ENCODE measurements around the gene RIOK2. TPM values are rescaled to one million over a fixed set of nuclear protein-coding genes. Genes with fewer than 3 reads are reported as not detected.

RIOK2 gene
- total and polyA plus RNA-seq, 9 of the 15 experiments (the other 6 are each of a cell fraction or from before 2014, with no cell fraction given) = 22.9 to 97.6 (median 47.8) TPM

- peak; percentile 76 for TF ChIP-seq GABPA (tag; conservative IDR thresholded peaks at IDR 0.05; ENCODE audit: low read depth)
- TF ChIP-seq ID3 (CRISPR knock-in tag; IDR thresholded peaks at IDR 0.05) = no peak
- TF ChIP-seq ID3 (tag; IDR thresholded peaks at IDR 0.05) = no peak
- peak; percentile 96 for TF ChIP-seq EP400 (IDR thresholded peaks at IDR 0.05)
Measured at GRCh38 chr5:97183100-97183929, at the start of gene RIOK2 (continued).

- Histone ChIP-seq H3K79me2 (ENCODE audit: control insufficient read depth, insufficient read depth, low read length) (no peaks in the 10 kb centered on the region), H3K27me3 (ENCODE audit: control insufficient read depth in 2 of 2, insufficient read depth in 2 of 2, low read length in 2 of 2) (no peaks in the 10 kb centered on the region), H3K4me1 (replicated peaks in 1 of 2; ENCODE audit: control insufficient read depth in 2 of 2, insufficient read depth in 2 of 2, low read length in 2 of 2) (no peaks in the 10 kb centered on the region), H3K27ac (ENCODE audit: extremely low read depth, low read depth, low read length) (no peak overlapping the region), H2AFZ (ENCODE audit: low read depth, low read length) (no peak overlapping the region), H3K9ac (ENCODE audit: insufficient read depth in 1 of 2, low read depth in 2 of 2, low read length in 2 of 2) (no peak overlapping the region), H4K20me1 (replicated peaks; ENCODE audit: control insufficient read depth, insufficient read depth, low read length) (no peaks in the 10 kb centered on the region), H3K4me3 (no peak overlapping the region), H3K9me3 (replicated peaks; ENCODE audit: control insufficient read depth, insufficient read depth, low read depth, low read length) (no peaks in the 10 kb centered on the region), H3K36me3 (ENCODE audit: control insufficient read depth, insufficient read depth, low read length) (no peaks in the 10 kb centered on the region), H3K9me1 (ENCODE audit: control insufficient read depth, insufficient read depth, low read length) (no peaks in the 10 kb centered on the region), H3K4me2 (ENCODE audit: insufficient read depth, low read length) (no peak overlapping the region)
- FAIRE-seq (peak; percentile 74), DNase-seq (ENCODE audit: extremely low read depth in 1 of 4, low spot score in 3 of 4) (peak; percentile 22 to 66 (median 36)), ATAC-seq (peak; percentile 90)
- CTCF ChIA-PET (ENCODE audit: low intra/inter-chr PET ratio) = interaction anchor here (0.6 to 0.7 kb wide), 2 partner anchors 948 to 1595 kb away, joined by 3 to 4 read pairs; no protein-coding TSS in a partner anchor
- 0% methylated on average over 4 of the region's 4 CpGs for WGBS (ENCODE audit: insufficient coverage, low coverage, missing lambda C conversion rate)
- in situ Hi-C loops (cut with MboI) = no loop called here
- POLR2A ChIA-PET = interaction anchor here (0.6 kb wide), 1 partner anchor 1611 kb away, joined by 3 read pairs; no protein-coding TSS in a partner anchor
- no TSS peak for BruUV-seq (replicated peaks)
- intact Hi-C loops (cut with micrococcal nuclease) = loop anchor here (1.0 to 10.0 kb wide), 4 partner anchors 303 to 1596 kb away; no protein-coding TSS in a partner anchor
- no peak for TF ChIP-seq SRSF3 (IDR thresholded peaks at IDR 0.05; ENCODE audit: insufficient read depth, low read length)
- TF ChIP-seq CEBPG (CRISPR knock-in tag; IDR thresholded peaks at IDR 0.05) = peak; percentile 79
- TF ChIP-seq CEBPG (tag; conservative IDR thresholded peaks at IDR 0.05 in 1 of 2, IDR thresholded peaks at IDR 0.05 in 1 of 2) = peak; percentile 94 to 99
- peak; percentile 32; the same call in 1 of the 2 replicates for TF ChIP-seq DEAF1 (CRISPR knock-in tag; IDR thresholded peaks at IDR 0.05)
- peak; percentile 60 for TF ChIP-seq SMC3 (conservative IDR thresholded peaks at IDR 0.05; ENCODE audit: insufficient read depth, low read depth, low read length)
- no peak for TF ChIP-seq ZNF583 (CRISPR knock-in tag; IDR thresholded peaks at IDR 0.05)
- TF ChIP-seq RAD21 (CRISPR knock-in tag; conservative IDR thresholded peaks at IDR 0.05 in 1 of 2, IDR thresholded peaks at IDR 0.05 in 1 of 2) = peak; percentile 65 to 76
- TF ChIP-seq HDGF (IDR thresholded peaks at IDR 0.05) = no peak
- TF ChIP-seq MITF (IDR thresholded peaks at IDR 0.05) = no peak
- peak; percentile 78 for TF ChIP-seq IRF9 (tag; IDR thresholded peaks at IDR 0.05)
Measured at GRCh38 chr5:97231025-97231636, 48.1 kb upstream of the RIOK2 start.

Measured in K562 (cell line).